GM12892 (cell line): ENCODE measurements around the gene CLDN11.

Experiments
- POLR2A ChIP-seq: IDR thresholded peaks from 2 replicates; pipeline ENCODE4 v1.6.1; 2011; ENCODE audit warnings: low read depth, low read length, control low read depth
- POLR2AphosphoS5 ChIP-seq: IDR thresholded peaks from 2 replicates; pipeline ENCODE4 v1.6.1; 2011; ENCODE audit warnings: low read depth, low read length, control low read depth
- TAF1 ChIP-seq: IDR thresholded peaks from 2 replicates; pipeline ENCODE4 v1.6.1; 2011; ENCODE audit warnings: low read depth, mild to moderate bottlenecking, control low read depth, low read length, borderline replicate concordance

DNA sequence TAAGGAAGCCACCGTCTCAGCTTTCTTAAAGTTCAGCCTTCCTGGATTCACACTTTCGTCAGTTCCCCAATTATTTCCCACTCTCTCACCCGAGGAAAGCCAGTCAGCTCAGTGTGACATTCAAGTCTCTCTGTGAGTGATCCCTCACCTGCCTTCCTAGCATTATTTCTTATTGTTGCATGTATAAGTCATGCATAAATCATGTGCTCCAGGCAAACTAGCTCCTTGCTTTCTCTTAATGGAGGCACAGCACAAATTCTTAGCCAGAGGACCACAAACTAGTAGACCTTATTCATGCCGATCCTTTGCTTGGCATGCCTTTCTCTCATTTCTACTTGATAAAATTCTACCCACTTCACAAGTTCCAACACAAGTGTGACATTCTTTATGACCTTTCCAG is 44.3 kb downstream of the CLDN11 start:
- TF ChIP-seq POLR2A (no peak), TAF1 (no peak), POLR2AphosphoS5 (no peak)
